ENCODE data around the gene CAMK1. TPM values are rescaled to one million over a fixed set of nuclear protein-coding genes. Genes with fewer than 3 reads are reported as not detected.

CAMK1 gene
- polyA plus RNA-seq (2013, experiment 1 of 2), result 8.6 TPM
- polyA plus RNA-seq (2013, experiment 2 of 2), result 10.7 TPM

DNA sequence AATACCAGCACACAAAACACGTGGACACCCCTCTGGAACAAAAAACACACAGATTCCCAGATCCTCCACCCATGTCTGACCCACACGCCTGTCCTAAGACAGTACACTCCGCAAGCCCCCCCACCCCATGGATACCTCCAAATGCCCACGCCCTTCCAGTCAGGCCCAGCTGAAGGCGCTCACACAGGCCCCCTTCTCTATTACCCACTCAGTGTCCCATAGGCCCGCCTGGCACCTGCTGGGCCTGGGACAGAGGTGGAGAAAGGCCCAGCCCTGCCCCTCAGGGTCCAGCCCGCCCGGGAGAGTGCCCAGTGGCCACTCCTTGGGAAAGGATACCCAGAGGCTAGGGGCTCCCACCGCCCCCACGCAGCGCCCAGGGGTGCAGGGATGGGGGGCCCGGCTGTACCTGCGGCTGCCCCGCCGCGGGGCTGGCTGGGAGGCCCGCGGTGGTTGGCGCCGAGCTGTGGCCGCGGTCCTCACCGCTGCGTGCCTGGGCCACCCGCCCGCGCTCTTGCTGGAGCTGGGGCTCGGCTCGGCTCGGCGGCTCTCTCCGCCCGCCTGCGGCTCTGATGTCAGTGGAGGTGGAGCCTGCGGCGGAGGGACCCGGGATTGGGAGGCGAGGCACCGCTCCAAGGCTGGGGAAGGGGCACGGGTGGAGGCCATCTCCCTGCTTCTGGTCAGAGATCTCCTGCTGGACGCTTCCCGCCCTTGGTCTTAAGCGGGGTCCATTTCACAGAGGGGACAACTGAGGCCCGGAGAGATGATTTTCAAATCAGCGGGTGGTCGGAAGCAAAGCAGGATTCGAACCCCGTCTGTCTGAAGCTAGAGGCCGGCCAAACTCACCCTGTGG lies at the start of gene CAMK1:
CAMK1 (minus strand) TSS at position 522 of the 850 bp plus-strand sequence. CDS start 2,198 bp downstream, outside the sequence.
- no peaks in the 10 kb centered on the region for H3K36me3 ChIP-seq (ENCODE audit: insufficient read depth, low read length)
- H3K27me3 ChIP-seq (ENCODE audit: insufficient read depth, low read length), result peaks cover 6% of the 10 kb centered on the region
- H3K9me3 ChIP-seq (ENCODE audit: insufficient read depth, low read depth, low read length), result no peaks in the 10 kb centered on the region
- peak within 1 kb of the TSS; percentile 64 for H3K4me3 ChIP-seq (ENCODE audit: low read length)
- no peak within 1 kb of the TSS for H3K27ac ChIP-seq (ENCODE audit: low read depth, low read length)
- peak within 1 kb of the TSS; percentile 66 for H3K9ac ChIP-seq (ENCODE audit: low read depth, low read length)
- WGBS, result 11% methylated on average over 49 of the region's 49 CpGs
- no peaks in the 10 kb centered on the region for H3K4me1 ChIP-seq (ENCODE audit: insufficient read depth, low read length)

GRCh38 chr3:9818666-9819335 lies 49.1 kb upstream of the CAMK1 start:
- Histone ChIP-seq H3K4me3 (ENCODE audit: low read length) (no peak overlapping the region), H3K36me3 (ENCODE audit: insufficient read depth, low read length) (no peaks in the 10 kb centered on the region), H3K4me1 (ENCODE audit: insufficient read depth, low read length) (no peaks in the 10 kb centered on the region), H3K9ac (ENCODE audit: low read depth, low read length) (no peak overlapping the region), H3K27me3 (ENCODE audit: insufficient read depth, low read length) (no peaks in the 10 kb centered on the region), H3K27ac (ENCODE audit: low read depth, low read length) (no peak overlapping the region), H3K9me3 (ENCODE audit: insufficient read depth, low read depth, low read length) (no peaks in the 10 kb centered on the region)
- 92% methylated on average over 6 of the region's 7 CpGs for WGBS

- Histone ChIP-seq H3K4me1 (ENCODE audit: insufficient read depth, low read length) (no peaks in the 10 kb centered on the region), H3K27ac (ENCODE audit: low read depth, low read length) (no peak overlapping the region), H3K36me3 (ENCODE audit: insufficient read depth, low read length) (no peaks in the 10 kb centered on the region), H3K27me3 (ENCODE audit: insufficient read depth, low read length) (no peaks in the 10 kb centered on the region), H3K9ac (ENCODE audit: low read depth, low read length) (no peak overlapping the region), H3K4me3 (ENCODE audit: low read length) (no peak overlapping the region), H3K9me3 (ENCODE audit: insufficient read depth, low read depth, low read length) (no peaks in the 10 kb centered on the region)
- 91% methylated on average over 6 of the region's 6 CpGs for WGBS
These were observed 47.7 kb upstream of the CAMK1 start for GRCh38 chr3:9817436-9817835.

DNA sequence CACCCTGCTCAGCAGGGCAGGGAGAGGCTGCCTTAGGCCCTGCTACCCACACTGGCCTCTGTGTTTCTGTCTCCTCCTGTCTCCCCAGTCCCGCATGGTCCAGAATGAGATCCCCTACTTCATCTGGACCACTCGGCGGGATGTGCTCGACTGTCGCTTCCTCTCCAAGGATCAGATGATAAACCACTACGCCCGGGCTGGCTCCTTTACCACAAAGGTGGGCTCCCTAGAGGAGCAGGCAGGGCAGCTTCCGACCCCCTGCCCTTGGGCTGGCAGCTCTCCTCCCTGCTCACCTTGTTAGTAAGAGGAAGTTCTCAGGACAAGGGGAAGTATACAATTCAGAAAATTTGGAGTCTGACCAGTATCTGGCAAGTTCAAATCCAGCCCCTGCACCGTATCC lies 46.2 kb upstream of the CAMK1 start:
- H3K4me1 ChIP-seq (ENCODE audit: insufficient read depth, low read length), result no peaks in the 10 kb centered on the region
- H3K36me3 ChIP-seq (ENCODE audit: insufficient read depth, low read length), result no peaks in the 10 kb centered on the region
- H3K27me3 ChIP-seq (ENCODE audit: insufficient read depth, low read length), result peaks cover 8% of the 10 kb centered on the region
- no peak overlapping the region for H3K9ac ChIP-seq (ENCODE audit: low read depth, low read length)
- no peak overlapping the region for H3K4me3 ChIP-seq (ENCODE audit: low read length)
- WGBS, result 95% methylated on average over 9 of the region's 9 CpGs
- no peaks in the 10 kb centered on the region for H3K9me3 ChIP-seq (ENCODE audit: insufficient read depth, low read depth, low read length)
- H3K27ac ChIP-seq (ENCODE audit: low read depth, low read length), result no peak overlapping the region

GRCh38 chr3:9812870-9813483 lies 43.2 kb upstream of the CAMK1 start:
- H3K4me1 ChIP-seq (ENCODE audit: insufficient read depth, low read length), result peaks cover 9% of the 10 kb centered on the region; the same call in 1 of the 2 replicates
- H3K9ac ChIP-seq (ENCODE audit: low read depth, low read length), result no peak overlapping the region
- H3K36me3 ChIP-seq (ENCODE audit: insufficient read depth, low read length), result no peaks in the 10 kb centered on the region
- peaks cover 14% of the 10 kb centered on the region for H3K27me3 ChIP-seq (ENCODE audit: insufficient read depth, low read length)
- 95% methylated on average over 9 of the region's 9 CpGs for WGBS
- no peak overlapping the region for H3K27ac ChIP-seq (ENCODE audit: low read depth, low read length)
- no peaks in the 10 kb centered on the region for H3K9me3 ChIP-seq (ENCODE audit: insufficient read depth, low read depth, low read length)
- H3K4me3 ChIP-seq (ENCODE audit: low read length), result no peak overlapping the region

DNA sequence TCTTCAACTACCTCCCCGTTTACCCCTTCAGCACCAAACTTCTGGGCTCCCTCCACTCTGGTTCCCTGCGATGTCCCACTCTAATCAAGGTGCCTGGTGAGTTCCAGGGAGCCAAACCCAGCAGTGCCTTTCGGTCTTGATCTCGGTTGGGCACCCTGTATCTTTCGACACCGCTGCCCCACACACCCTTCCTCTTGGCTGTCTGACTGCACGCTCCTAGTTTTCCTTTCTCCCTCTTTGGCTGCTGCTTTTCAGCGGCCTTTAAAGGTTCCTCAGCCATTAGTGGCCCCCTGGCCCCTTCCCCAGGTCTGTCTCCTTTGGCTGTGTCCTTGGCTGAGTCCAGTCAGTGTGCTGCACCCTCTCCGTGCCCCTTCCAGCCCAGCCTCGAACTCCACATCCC lies 41.1 kb upstream of the CAMK1 start:
- Histone ChIP-seq H3K36me3 (ENCODE audit: insufficient read depth, low read length) (peaks cover 17% of the 10 kb centered on the region), H3K9ac (ENCODE audit: low read depth, low read length) (no peak overlapping the region), H3K9me3 (ENCODE audit: insufficient read depth, low read depth, low read length) (no peaks in the 10 kb centered on the region), H3K4me3 (ENCODE audit: low read length) (peak overlapping the region; percentile 67), H3K27ac (ENCODE audit: low read depth, low read length) (no peak overlapping the region), H3K27me3 (ENCODE audit: insufficient read depth, low read length) (peaks cover 14% of the 10 kb centered on the region), H3K4me1 (ENCODE audit: insufficient read depth, low read length) (peaks cover 9% of the 10 kb centered on the region; the same call in 1 of the 2 replicates)
- 80% methylated on average over 10 of the region's 10 CpGs for WGBS

DNA sequence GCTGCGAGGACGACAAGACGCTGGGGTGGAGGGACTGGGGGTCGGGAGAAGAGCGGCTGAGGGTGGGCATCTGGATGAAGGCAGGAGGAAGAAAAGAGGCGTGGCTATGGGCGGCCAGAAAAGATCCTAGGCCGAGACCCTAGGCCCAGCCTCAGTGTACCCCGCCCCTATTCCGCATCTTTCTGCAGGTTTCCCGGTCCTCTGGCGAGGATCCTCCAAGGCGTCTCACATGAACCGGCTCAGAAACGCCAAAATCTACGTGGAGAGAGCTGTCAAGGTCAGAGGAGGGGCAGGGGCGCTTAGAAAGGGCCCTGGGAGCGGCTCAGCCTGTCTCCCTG lies 40.7 kb upstream of the CAMK1 start:
- Histone ChIP-seq H3K9ac (ENCODE audit: low read depth, low read length) (no peak overlapping the region), H3K9me3 (ENCODE audit: insufficient read depth, low read depth, low read length) (no peaks in the 10 kb centered on the region), H3K27ac (ENCODE audit: low read depth, low read length) (no peak overlapping the region), H3K4me1 (ENCODE audit: insufficient read depth, low read length) (peaks cover 9% of the 10 kb centered on the region; the same call in 1 of the 2 replicates), H3K27me3 (ENCODE audit: insufficient read depth, low read length) (peaks cover 14% of the 10 kb centered on the region), H3K36me3 (ENCODE audit: insufficient read depth, low read length) (peaks cover 21% of the 10 kb centered on the region), H3K4me3 (ENCODE audit: low read length) (peak overlapping the region; percentile 67)
- 10% methylated on average over 18 of the region's 18 CpGs for WGBS

- WGBS, result 2% methylated on average over 76 of the region's 76 CpGs
- Histone ChIP-seq H3K4me3 (ENCODE audit: low read length) (peak within 1 kb of the TSS; percentile 67), H3K9ac (ENCODE audit: low read depth, low read length) (peak within 1 kb of the TSS; percentile 73), H3K9me3 (ENCODE audit: insufficient read depth, low read depth, low read length) (no peaks in the 10 kb centered on the region), H3K27me3 (ENCODE audit: insufficient read depth, low read length) (peaks cover 14% of the 10 kb centered on the region), H3K36me3 (ENCODE audit: insufficient read depth, low read length) (peaks cover 27% of the 10 kb centered on the region), H3K4me1 (ENCODE audit: insufficient read depth, low read length) (peaks cover 9% of the 10 kb centered on the region; the same call in 1 of the 2 replicates), H3K27ac (ENCODE audit: low read depth, low read length) (no peak within 1 kb of the TSS)
These were observed 40.1 kb upstream of the CAMK1 start, which contains the start of gene TTLL3 for GRCh38 chr3:9809615-9810432. Gene TTLL3 (plus strand): TSS chr3:9810262. CDS start chr3:9810662, 400 bp downstream.

- 79% methylated on average over 4 of the region's 4 CpGs for WGBS
- H3K27me3 ChIP-seq (ENCODE audit: insufficient read depth, low read length), result peaks cover 14% of the 10 kb centered on the region
- H3K4me3 ChIP-seq (ENCODE audit: low read length), result peak overlapping the region; percentile 67
- H3K9ac ChIP-seq (ENCODE audit: low read depth, low read length), result peak overlapping the region; percentile 73; the same call in 1 of the 2 replicates
- H3K9me3 ChIP-seq (ENCODE audit: insufficient read depth, low read depth, low read length), result no peaks in the 10 kb centered on the region
- H3K27ac ChIP-seq (ENCODE audit: low read depth, low read length), result no peak overlapping the region
- peaks cover 33% of the 10 kb centered on the region for H3K36me3 ChIP-seq (ENCODE audit: insufficient read depth, low read length)
- peaks cover 9% of the 10 kb centered on the region; the same call in 1 of the 2 replicates for H3K4me1 ChIP-seq (ENCODE audit: insufficient read depth, low read length)
These were observed 39.5 kb upstream of the CAMK1 start for GRCh38 chr3:9809239-9809614.

DNA sequence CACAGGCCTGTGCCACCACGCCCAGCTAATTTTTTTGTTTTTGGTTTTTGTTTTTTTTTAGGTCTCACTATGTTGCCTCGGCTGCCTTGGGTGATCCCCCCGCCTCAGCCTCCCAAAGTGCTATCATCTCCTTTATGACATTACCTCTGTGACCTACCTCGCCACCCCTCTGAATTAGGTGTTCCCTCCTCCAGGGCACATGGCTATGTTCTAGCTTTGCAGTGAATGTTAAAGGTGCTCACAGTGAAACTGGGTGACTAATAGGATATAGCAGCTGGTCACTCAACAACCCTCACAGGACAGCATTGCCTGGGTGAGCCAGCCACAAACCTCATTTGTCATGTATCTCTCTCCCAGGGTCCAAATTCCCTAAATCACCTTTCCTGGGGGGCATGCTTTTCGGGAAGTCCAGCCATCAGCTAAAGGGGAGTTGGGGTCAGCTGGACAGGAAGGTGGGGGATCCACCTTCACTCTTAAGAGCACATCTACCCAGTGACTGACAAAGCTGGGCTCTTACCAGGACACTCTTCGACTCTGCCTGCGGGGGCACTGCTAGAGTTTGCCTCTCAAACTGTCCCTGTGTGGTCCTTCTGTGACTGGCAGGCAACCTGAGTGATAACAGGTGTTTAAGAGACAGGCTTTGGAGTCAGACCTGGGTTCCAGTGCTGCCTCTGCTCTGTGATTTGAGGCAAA lies 38.7 kb upstream of the CAMK1 start:
- Histone ChIP-seq H3K9ac (ENCODE audit: low read depth, low read length) (no peak overlapping the region), H3K4me3 (ENCODE audit: low read length) (no peak overlapping the region), H3K27ac (ENCODE audit: low read depth, low read length) (no peak overlapping the region; the same call in 1 of the 2 replicates), H3K4me1 (ENCODE audit: insufficient read depth, low read length) (peaks cover 9% of the 10 kb centered on the region; the same call in 1 of the 2 replicates), H3K27me3 (ENCODE audit: insufficient read depth, low read length) (peaks cover 14% of the 10 kb centered on the region), H3K9me3 (ENCODE audit: insufficient read depth, low read depth, low read length) (no peaks in the 10 kb centered on the region), H3K36me3 (ENCODE audit: insufficient read depth, low read length) (peaks cover 40% of the 10 kb centered on the region)
- WGBS, result 70% methylated on average over 7 of the region's 7 CpGs

Data from HUES64 (cell line).